Keratinocyte (primary cell): ENCODE measurements around the gene SAC3D1. TPM values are rescaled to one million over a fixed set of nuclear protein-coding genes. Genes with fewer than 3 reads are reported as not detected.

Source experiments
- DNase-seq: peaks from one replicate; pipeline ENCODE4 v3.0.0-alpha.2; 2011; ENCODE audit warnings: low read depth, missing footprints, low spot score
- FAIRE-seq: peaks from 2 replicates; lab custom pipeline; 2011; peaks lifted over from hg19 to GRCh38; lab: Jason Lieb, UNC
- H2AFZ ChIP-seq: 2 replicates; pipeline ENCODE4 v1.6.0; 2012; ENCODE audit warnings: low read length, control low read depth, inconsistent platforms; ENCODE audit not compliant: control insufficient read depth
- H3K27ac ChIP-seq: 2 replicates; pipeline ENCODE4 v1.5.1; 2011; ENCODE audit warnings: low read length; ENCODE audit not compliant: control insufficient read depth, insufficient read depth
- H3K27me3 ChIP-seq: 3 replicates; pipeline ENCODE4 v1.6.0; 2011; ENCODE audit warnings: low read length; ENCODE audit not compliant: control insufficient read depth, insufficient read depth; ENCODE audit errors: extremely low read depth
- H3K36me3 ChIP-seq, 2 experiments: 2 replicates in 1 of 2; 3 replicates in 1 of 2; pipeline ENCODE4 v1.5.1; 2011; ENCODE audit warnings: low read length in 2 of 2, mild to moderate bottlenecking in 1 of 2; ENCODE audit not compliant: control insufficient read depth in 2 of 2, insufficient read depth in 2 of 2; ENCODE audit errors: extremely low read depth in 1 of 2
- H3K4me1 ChIP-seq: 3 replicates; pipeline ENCODE4 v1.5.1; 2011; ENCODE audit warnings: low read length; ENCODE audit not compliant: control insufficient read depth, insufficient read depth; ENCODE audit errors: extremely low read depth
- H3K4me2 ChIP-seq: 3 replicates; pipeline ENCODE4 v1.6.0; 2011; ENCODE audit warnings: low read depth, low read length; ENCODE audit not compliant: control insufficient read depth, insufficient read depth; ENCODE audit errors: extremely low read depth
- H3K4me3 ChIP-seq, 3 experiments: fragments of 200-600 bp in 1 of 3; sonication (generic) in 1 of 3; 2 replicates in 2 of 3; 3 replicates in 1 of 3; pipeline ENCODE4 v1.5.1; 2011 to 2016; ENCODE audit warnings: low read length in 3 of 3, mild to moderate bottlenecking in 3 of 3, control low read depth in 2 of 3, inconsistent platforms in 1 of 3, low read depth in 1 of 3, mixed read lengths in 1 of 3, mixed run types in 1 of 3, moderate library complexity in 1 of 3; ENCODE audit not compliant: control insufficient read depth in 2 of 3, insufficient read depth in 2 of 3; ENCODE audit errors: extremely low read depth in 1 of 3
- H3K79me2 ChIP-seq: 2 replicates; pipeline ENCODE4 v1.6.0; 2012; ENCODE audit warnings: low read length; ENCODE audit not compliant: control insufficient read depth, insufficient read depth
- H3K9ac ChIP-seq: 3 replicates; pipeline ENCODE4 v1.6.0; 2011; ENCODE audit warnings: low read length; ENCODE audit not compliant: control insufficient read depth, insufficient read depth; ENCODE audit errors: extremely low read depth
- H3K9me1 ChIP-seq: 3 replicates; pipeline ENCODE4 v1.6.0; 2011; ENCODE audit warnings: low read length; ENCODE audit not compliant: control insufficient read depth, insufficient read depth; ENCODE audit errors: extremely low read depth
- H3K9me3 ChIP-seq: 2 replicates; pipeline ENCODE4 v1.5.1; 2012; ENCODE audit warnings: low read depth, low read length; ENCODE audit not compliant: control insufficient read depth
- H4K20me1 ChIP-seq: 3 replicates; pipeline ENCODE4 v1.6.0; 2011; ENCODE audit warnings: low read length; ENCODE audit not compliant: control insufficient read depth, insufficient read depth; ENCODE audit errors: extremely low read depth
- EZH2 ChIP-seq: IDR thresholded peaks from one replicate; pipeline ENCODE4 v1.6.1; 2012; ENCODE audit warnings: inconsistent platforms, mild to moderate bottlenecking, low read length, moderate library complexity
- dilution Hi-C: fragments of 300-500 bp; cut with MboI; formaldehyde crosslinking; loops from one replicate; pipeline ENCODE4 v1.7.0; 2020; ENCODE audit warnings: low sequenced_read_pairs; ENCODE audit not compliant: extremely low pct_ligation_motif_present
- polyA plus RNA-seq, 5 experiments: library from polyadenylated mRNA; depleted of rRNA in 3 of 5; stranded (reverse) in 3 of 5; stranded (forward) in 1 of 5; unstranded in 1 of 5; fragments of >200 nt; gene quantifications; 1 replicate in 1 of 5; 2 replicates in 3 of 5; 3 replicates in 1 of 5; pipeline versions ENCODE4 v1.2.1 to v1.2.3, GENCODE V29; 2011 to 2012; ENCODE audit warnings: missing spikeins in 2 of 5, low read depth in 1 of 5, low replicate concordance in 1 of 5
- TF ChIP-seq, protein P1 (sequence below), 3 experiments: IDR thresholded peaks in 1 of 3; conservative IDR thresholded peaks in 1 of 3; optimal IDR thresholded peaks in 1 of 3; 2 replicates in 2 of 3; 3 replicates in 1 of 3; pipeline versions ENCODE3 to v1.5.1; 2011; ENCODE audit warnings: low read length in 3 of 3, mild to moderate bottlenecking in 3 of 3, moderate library complexity in 2 of 3, control low read depth in 1 of 3, inconsistent platforms in 1 of 3; ENCODE audit not compliant: insufficient read depth in 2 of 3; ENCODE audit errors: extremely low read depth in 1 of 3

Gene SAC3D1
- polyA plus RNA-seq, 1 donor (not counting 4 experiments of a cell fraction or from before 2014, with no cell fraction given): 4.9 TPM

DNA sequence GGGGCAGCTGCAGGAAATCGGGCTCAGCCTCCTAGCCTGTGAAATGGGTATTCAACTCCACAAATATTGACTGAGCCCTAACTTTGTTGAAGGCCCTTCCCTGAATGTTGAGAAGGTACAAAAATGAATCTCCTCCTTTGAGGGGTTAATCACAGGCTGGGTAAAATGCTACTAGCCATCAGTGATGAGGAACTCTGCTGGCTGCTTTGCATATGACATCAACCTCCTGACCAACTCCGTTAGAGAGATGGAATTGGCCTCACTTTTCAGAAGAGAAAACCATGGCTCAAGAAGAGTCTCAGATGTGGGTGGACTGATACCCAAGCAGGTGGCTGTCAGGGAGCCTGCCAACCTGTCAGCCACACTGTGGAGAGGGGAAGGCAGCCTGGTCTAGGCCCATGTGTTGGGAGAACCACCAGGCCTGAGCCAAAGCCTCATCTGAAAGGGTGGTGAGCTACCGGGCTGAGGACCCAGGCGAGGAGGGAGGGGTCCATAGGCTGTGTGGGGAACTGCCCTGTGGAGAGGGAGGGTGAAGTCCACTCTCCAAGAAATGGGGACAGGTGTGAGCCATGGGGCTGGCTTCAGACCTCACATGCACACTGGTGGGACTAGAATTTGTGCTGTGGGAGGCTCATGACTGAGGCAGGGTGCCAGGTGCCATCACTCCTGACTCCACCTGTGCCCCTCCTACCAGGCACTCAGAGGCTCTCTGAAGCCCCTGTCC is 31.1 kb downstream of the SAC3D1 start:
- Histone ChIP-seq H3K36me3 (peaks cover 0 to 3% of the 10 kb centered on the region in 2 experiments), H3K79me2 (no peaks in the 10 kb centered on the region), H3K27ac (no peak overlapping the region), H2AFZ (no peak overlapping the region), H3K4me3 (no peak overlapping the region), H3K9ac (no peak overlapping the region), H3K9me3 (no peaks in the 10 kb centered on the region), H3K4me2 (no peak overlapping the region), H3K4me1 (no peaks in the 10 kb centered on the region), H3K9me1 (no peaks in the 10 kb centered on the region), H4K20me1 (no peaks in the 10 kb centered on the region), H3K27me3 (no peaks in the 10 kb centered on the region)
- dilution Hi-C loops: no loop called here
- TF ChIP-seq, protein P1, sequence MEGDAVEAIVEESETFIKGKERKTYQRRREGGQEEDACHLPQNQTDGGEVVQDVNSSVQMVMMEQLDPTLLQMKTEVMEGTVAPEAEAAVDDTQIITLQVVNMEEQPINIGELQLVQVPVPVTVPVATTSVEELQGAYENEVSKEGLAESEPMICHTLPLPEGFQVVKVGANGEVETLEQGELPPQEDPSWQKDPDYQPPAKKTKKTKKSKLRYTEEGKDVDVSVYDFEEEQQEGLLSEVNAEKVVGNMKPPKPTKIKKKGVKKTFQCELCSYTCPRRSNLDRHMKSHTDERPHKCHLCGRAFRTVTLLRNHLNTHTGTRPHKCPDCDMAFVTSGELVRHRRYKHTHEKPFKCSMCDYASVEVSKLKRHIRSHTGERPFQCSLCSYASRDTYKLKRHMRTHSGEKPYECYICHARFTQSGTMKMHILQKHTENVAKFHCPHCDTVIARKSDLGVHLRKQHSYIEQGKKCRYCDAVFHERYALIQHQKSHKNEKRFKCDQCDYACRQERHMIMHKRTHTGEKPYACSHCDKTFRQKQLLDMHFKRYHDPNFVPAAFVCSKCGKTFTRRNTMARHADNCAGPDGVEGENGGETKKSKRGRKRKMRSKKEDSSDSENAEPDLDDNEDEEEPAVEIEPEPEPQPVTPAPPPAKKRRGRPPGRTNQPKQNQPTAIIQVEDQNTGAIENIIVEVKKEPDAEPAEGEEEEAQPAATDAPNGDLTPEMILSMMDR (optimal IDR thresholded peaks at IDR 0.05 in 1 of 3, IDR thresholded peaks at IDR 0.05 in 1 of 3, conservative IDR thresholded peaks at IDR 0.05 in 1 of 3; ENCODE audit: extremely low read depth in 1 of 3, insufficient read depth in 2 of 3, low read length in 3 of 3): no peak
- FAIRE-seq (no peak), DNase-seq (no peak)

DNA sequence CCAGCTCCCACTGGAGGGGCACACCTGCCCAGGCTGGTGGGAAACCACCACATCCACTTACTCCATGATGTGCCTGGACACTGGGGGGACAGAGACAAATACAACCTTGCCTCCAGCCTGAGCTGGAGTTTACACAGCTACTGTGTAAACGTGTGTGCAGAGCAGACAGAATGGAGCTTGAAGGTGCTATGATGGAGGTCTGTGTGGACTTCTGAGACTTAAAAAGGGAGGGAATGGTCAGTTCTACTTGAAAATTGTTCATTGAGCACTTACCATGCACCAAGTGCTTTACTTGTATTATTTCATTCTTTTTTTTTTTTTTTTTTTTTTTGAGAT is 31.6 kb downstream of the SAC3D1 start:
- Histone ChIP-seq H3K4me2 (no peak overlapping the region), H3K9ac (no peak overlapping the region), H3K79me2 (peaks cover 1% of the 10 kb centered on the region), H3K9me3 (no peaks in the 10 kb centered on the region), H3K36me3 (peaks cover 0 to 6% of the 10 kb centered on the region in 2 experiments), H3K27ac (no peak overlapping the region), H3K27me3 (no peaks in the 10 kb centered on the region), H2AFZ (no peak overlapping the region), H3K9me1 (no peaks in the 10 kb centered on the region), H3K4me3 (no peak overlapping the region), H4K20me1 (no peaks in the 10 kb centered on the region), H3K4me1 (no peaks in the 10 kb centered on the region)
- no peak for DNase-seq
- no peak for FAIRE-seq
- dilution Hi-C loops: no loop called here
- TF ChIP-seq, protein P1 (optimal IDR thresholded peaks at IDR 0.05 in 1 of 3, IDR thresholded peaks at IDR 0.05 in 1 of 3, conservative IDR thresholded peaks at IDR 0.05 in 1 of 3; ENCODE audit: extremely low read depth in 1 of 3, insufficient read depth in 2 of 3, low read length in 3 of 3): no peak
- TF ChIP-seq EZH2: no peak
